ENCODE results near the gene FAM13B.
A peak's percentile ranks its signal among the peaks of the same experiment; 100 is the strongest.

Gene FAM13B

GRCh38 chr5:137932800-137933199, 100.1 kb downstream of the FAM13B start:
- Histone ChIP-seq H3K4me3 (no peak overlapping the region), H3K27me3 (no peaks in the 10 kb centered on the region), H3K27ac (peak overlapping the region in 1 of 2 donors; percentile 30), H3K36me3 (peaks cover 6 to 22% (median 15%) of the 10 kb centered on the region in 3 donors), H3K9me3 (no peaks in the 10 kb centered on the region), H3K4me1 (peaks cover 0 to 17% (median 6%) of the 10 kb centered on the region in 4 donors)
- intact Hi-C loops (cut with DNase I; ENCODE audit: low total_unique reads), result no loop called here
- no peak for DNase-seq
- TF ChIP-seq CTCF (IDR thresholded peaks at IDR 0.05), result no peak

GRCh38 chr5:137923856-137924255, 109.0 kb downstream of the FAM13B start:
- Histone ChIP-seq H3K36me3 (peaks cover 0 to 7% (median 5%) of the 10 kb centered on the region in 3 donors), H3K4me1 (no peaks in the 10 kb centered on the region), H3K4me3 (no peak overlapping the region), H3K27me3 (no peaks in the 10 kb centered on the region), H3K9me3 (no peaks in the 10 kb centered on the region), H3K27ac (no peak overlapping the region)
- intact Hi-C loops (cut with DNase I; ENCODE audit: low total_unique reads), result no loop called here
- no peak for DNase-seq
- no peak for TF ChIP-seq CTCF (IDR thresholded peaks at IDR 0.05)

- no peak for DNase-seq
- H3K36me3 ChIP-seq, result peaks cover 0 to 5% (median 0%) of the 10 kb centered on the region in 3 donors
- no peak overlapping the region for H3K4me3 ChIP-seq
- H3K4me1 ChIP-seq, result no peaks in the 10 kb centered on the region
- intact Hi-C loops (cut with DNase I; ENCODE audit: low total_unique reads), result no loop called here
- H3K9me3 ChIP-seq, result no peaks in the 10 kb centered on the region
- no peak for TF ChIP-seq CTCF (IDR thresholded peaks at IDR 0.05)
- H3K27me3 ChIP-seq, result no peaks in the 10 kb centered on the region
- H3K27ac ChIP-seq, result no peak overlapping the region
Observed at GRCh38 chr5:137921931-137922330, 110.9 kb downstream of the FAM13B start.

GRCh38 chr5:137916923-137917322, 116.0 kb downstream of the FAM13B start:
- no peak overlapping the region for H3K27ac ChIP-seq
- no peaks in the 10 kb centered on the region for H3K27me3 ChIP-seq
- H3K4me1 ChIP-seq, result no peaks in the 10 kb centered on the region
- TF ChIP-seq CTCF (IDR thresholded peaks at IDR 0.05), result no peak
- peaks cover 0 to 6% (median 0%) of the 10 kb centered on the region in 3 donors for H3K9me3 ChIP-seq
- no peaks in the 10 kb centered on the region for H3K36me3 ChIP-seq
- DNase-seq, result no peak
- intact Hi-C loops (cut with DNase I; ENCODE audit: low total_unique reads), result no loop called here
- no peak overlapping the region for H3K4me3 ChIP-seq

- Histone ChIP-seq H3K4me3 (no peak overlapping the region), H3K9me3 (peaks cover 0 to 6% (median 5%) of the 10 kb centered on the region in 3 donors), H3K36me3 (no peaks in the 10 kb centered on the region), H3K4me1 (no peaks in the 10 kb centered on the region), H3K27me3 (no peaks in the 10 kb centered on the region), H3K27ac (no peak overlapping the region)
- TF ChIP-seq CTCF (IDR thresholded peaks at IDR 0.05), result no peak
- intact Hi-C loops (cut with DNase I; ENCODE audit: low total_unique reads), result no loop called here
- DNase-seq, result no peak
Observed at GRCh38 chr5:137914758-137915157, 118.1 kb downstream of the FAM13B start.

All from tibial artery (tissue), 4 donors.